Stimulated activated CD4-positive, alpha-beta T cell treated with anti-CD3 and anti-CD28 coated beads, TNF-alpha, amount 100 ng/mL, for 1 hour (primary cell): ENCODE results near the gene CAPS2.

Experiments
- DNase-seq, 3 donors: peaks; one replicate each; pipeline ENCODE4 v3.0.0-alpha.2; 2020; ENCODE audit warnings: low read depth in 3 of 3, low spot score in 1 of 3

Gene CAPS2

DNA sequence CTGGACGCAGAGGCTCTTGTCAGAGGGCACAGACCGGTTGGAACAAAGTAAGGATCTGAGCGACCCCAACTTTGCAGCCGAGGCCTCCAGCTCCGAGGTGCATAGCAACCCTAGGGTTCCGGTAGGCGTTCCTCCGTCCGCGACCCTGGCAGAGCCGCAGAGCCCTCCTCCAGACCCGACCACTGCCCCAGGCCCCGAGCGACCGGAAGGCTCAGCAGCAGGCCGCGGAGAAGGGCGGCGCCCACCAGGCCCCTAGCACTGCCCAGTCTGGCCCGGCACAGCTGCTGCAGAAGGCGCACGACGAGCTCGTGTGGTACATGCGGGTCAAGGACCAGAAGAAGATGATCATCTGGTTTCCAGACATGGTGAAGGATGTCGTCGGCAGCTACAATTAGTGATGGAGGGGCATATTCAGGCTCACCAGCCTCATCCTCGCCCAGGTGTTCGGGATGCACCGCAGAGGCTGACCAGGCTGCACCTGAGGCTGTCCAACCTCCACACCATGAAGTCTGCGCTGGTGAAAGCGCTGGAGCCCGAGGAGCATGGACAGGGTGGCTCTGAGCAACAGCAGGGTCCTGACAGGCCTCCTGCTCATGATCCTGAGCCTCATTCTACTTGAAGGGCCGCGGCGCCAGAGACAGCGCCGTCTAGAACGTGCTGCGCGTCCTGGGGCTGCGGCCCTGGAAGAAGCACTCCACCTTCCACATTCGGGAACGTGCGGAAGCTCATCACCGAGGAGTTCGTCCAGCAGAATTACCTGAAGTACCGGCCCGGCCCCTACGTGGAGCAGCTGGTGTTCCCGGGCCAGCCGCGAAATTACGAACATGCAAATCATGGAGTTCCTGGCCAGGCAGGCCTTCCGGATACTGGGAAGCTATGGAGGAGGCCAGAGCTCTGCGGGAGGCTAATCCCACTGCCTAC lies 24.5 kb downstream of the CAPS2 start:
- DNase-seq, result no peak

GRCh38 chr12:75302781-75303180 lies 27.3 kb downstream of the CAPS2 start:
- DNase-seq, result no peak

DNA sequence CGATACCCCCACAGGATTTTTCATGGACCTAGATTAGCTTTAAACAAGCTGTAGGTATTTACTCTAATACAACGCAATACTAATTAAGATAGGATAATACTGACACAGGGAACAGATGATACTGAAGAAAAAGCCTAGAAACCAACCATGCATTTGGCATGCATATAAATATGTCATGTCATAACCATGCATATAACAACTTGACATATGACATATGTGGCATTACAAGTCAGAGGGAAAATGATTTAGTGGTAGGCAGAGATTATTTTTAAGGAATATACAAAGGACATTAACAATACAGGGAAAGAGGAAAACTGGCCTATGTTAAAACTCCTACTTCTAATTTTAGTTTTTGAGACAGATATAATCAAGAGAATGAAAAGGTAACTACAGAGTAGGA lies 27.9 kb downstream of the CAPS2 start:
- DNase-seq, result no peak

GRCh38 chr12:75294797-75295196 lies 35.3 kb downstream of the CAPS2 start:
- DNase-seq, result no peak

DNA sequence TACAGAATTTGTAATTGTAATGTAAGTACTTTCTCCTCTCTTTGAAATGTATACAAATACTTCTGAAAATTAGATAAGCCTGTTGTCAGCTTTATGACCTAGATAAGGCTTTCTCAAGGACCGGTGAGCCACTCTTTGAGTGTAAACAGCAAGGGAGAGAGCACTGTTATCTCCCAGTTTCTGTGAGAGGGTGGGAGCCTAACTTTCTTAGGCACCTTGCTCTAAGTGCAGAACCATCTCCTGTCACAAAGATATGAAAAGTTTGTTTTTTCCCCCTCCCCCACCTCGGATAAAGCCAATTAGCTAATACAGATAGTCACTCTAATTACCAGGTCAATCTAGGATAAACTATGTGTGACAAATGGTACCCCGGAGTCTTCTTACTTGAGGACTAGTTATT lies 35.8 kb downstream of the CAPS2 start:
- DNase-seq, result no peak

- DNase-seq, result no peak
Observed at GRCh38 chr12:75291014-75291413, 39.1 kb downstream of the CAPS2 start.

GRCh38 chr12:75289753-75290152 lies 40.4 kb downstream of the CAPS2 start:
- DNase-seq, result no peak

- DNase-seq, result no peak
Observed at GRCh38 chr12:75288860-75289259, 41.3 kb downstream of the CAPS2 start.

GRCh38 chr12:75275702-75276101 lies 54.4 kb downstream of the CAPS2 start:
- no peak for DNase-seq

DNA sequence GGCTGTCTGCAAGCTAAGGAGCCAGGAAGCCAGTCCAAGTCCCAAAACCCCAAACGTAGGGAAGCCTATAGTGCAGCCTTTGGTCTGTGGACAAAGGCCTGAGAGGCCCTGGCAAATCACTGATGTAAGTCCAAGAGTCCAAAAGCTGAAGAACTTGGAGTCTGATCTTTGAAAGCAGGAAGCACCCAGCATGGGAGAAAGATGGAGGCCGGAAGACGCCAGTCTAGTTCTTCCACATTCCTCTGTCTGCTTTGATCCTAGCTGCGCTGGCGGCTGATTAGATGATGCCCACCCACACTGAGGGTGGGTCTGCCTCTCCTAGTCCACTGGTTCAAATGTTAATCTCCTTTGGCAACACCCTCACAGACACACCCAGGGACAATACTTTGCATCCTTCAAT lies 58.5 kb downstream of the CAPS2 start:
- DNase-seq, result no peak

DNA sequence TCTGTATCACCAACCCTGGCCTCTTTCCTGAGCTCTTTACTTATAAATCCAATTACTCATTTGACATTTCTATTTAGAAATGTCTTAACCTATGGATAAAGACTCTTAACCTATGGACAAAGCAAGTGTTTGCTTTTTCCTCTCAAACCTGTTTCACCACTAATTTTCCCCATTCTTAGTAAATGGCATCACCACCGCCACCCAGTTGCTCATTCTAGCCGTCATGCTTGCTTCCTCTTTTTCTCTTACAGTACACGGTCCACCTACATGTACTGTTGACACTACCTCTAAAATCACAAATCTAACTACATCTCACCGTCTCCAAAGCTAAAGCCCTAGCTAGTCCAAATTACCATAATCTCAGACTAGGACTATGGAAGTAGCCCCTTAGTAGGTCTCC lies 60.0 kb downstream of the CAPS2 start:
- no peak for DNase-seq

DNA sequence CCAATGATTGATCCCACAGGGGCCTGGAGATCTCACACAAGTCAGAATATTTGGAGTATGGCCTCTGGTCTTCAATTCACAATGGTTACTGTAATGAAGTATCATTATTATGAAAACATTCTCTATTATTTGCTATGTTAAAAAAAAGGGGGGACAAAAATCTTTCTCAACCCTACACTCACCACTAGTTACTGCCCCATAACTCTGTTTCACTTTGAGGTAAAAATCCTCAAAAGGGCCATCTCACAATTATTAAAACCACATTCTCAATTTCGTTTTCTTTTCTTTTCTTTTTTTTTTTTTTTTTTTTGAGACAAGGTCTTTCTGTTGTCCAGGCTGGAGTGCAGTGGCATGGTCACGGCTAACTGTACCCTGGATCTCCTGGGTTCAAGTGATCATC lies 60.9 kb downstream of the CAPS2 start:
- DNase-seq, result no peak

- no peak for DNase-seq
Observed at GRCh38 chr12:75260316-75260715, 69.8 kb downstream of the CAPS2 start.

DNA sequence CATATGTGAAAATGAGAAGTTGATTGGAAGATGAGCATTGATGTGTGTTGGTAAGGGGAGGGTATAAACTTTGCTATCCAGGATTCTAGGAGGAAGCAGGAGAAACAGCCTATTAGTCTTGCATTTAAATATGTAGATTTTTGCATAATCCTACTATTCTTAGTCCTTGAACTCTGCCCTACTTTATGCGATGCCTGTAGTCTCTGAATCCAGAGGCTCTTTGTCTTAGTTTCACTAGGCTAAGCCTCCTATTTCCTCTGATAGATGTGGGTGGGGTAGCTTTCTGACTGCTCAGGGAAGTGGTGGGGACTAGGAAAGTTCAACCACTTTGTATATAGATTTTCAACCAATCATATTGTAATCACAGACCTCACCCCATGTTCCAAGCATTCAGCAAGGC lies 71.0 kb downstream of the CAPS2 start:
- no peak for DNase-seq

GRCh38 chr12:75257510-75257909 lies 72.6 kb downstream of the CAPS2 start:
- no peak for DNase-seq

DNA sequence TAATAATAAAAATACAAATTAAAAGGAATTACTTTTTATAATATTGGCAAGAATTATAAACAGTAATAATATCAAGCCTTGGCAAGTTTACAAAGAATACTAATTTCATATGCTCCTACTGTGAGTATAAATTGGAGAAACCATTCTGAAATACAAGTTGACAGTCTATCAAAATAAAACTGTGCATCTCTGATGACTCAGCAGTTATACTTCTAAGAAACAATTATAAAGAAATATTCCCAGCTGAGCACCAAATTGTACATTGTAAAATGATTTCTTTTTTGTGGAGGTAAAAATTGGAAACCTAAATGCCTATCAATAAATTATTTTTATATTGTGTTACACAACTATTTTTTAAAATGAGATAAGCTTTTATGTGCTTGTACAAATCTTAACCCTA lies 85.0 kb downstream of the CAPS2 start:
- no peak for DNase-seq

GRCh38 chr12:75239987-75240386 lies 90.1 kb downstream of the CAPS2 start:
- DNase-seq, result no peak

- DNase-seq, result no peak
Observed at GRCh38 chr12:75236206-75236605, 93.9 kb downstream of the CAPS2 start.

- no peak for DNase-seq
Observed at GRCh38 chr12:75227132-75227531, 103.0 kb downstream of the CAPS2 start.
